Measurements from ENCODE around the gene RNMT.

RNMT gene

GRCh38 chr18:13696961-13697360 is 29.5 kb upstream of the RNMT start:
- Histone ChIP-seq H3K27ac (ENCODE audit: low read length, poor library complexity, severe bottlenecking) (no peak overlapping the region), H3K36me3 (ENCODE audit: control insufficient read depth in 1 of 2, insufficient read depth in 2 of 2, low read depth in 1 of 2, low read length in 2 of 2) (no peaks in the 10 kb centered on the region), H3K27me3 (ENCODE audit: control insufficient read depth in 1 of 2, insufficient read depth in 1 of 2, low read length in 2 of 2) (no peaks in the 10 kb centered on the region), H3K23ac (ENCODE audit: low read length in 2 of 2) (no peak overlapping the region), H3K4ac (ENCODE audit: low read depth in 1 of 2, low read length in 2 of 2) (no peak overlapping the region), H4K8ac (ENCODE audit: low read length) (no peak overlapping the region), H3K4me3 (ENCODE audit: insufficient read depth in 1 of 2, low read depth in 1 of 2, low read length in 2 of 2) (no peak overlapping the region), H3K79me1 (replicated peaks; ENCODE audit: low read length, poor library complexity, severe bottlenecking) (peaks cover 20% of the 10 kb centered on the region), H2BK120ac (ENCODE audit: low read depth, low read length) (no peak overlapping the region), H2BK15ac (ENCODE audit: low read depth, poor library complexity, severe bottlenecking) (no peak overlapping the region), H2BK5ac (ENCODE audit: low read depth, low read length, poor library complexity, severe bottlenecking) (no peak overlapping the region), H3K9ac (ENCODE audit: low read length) (no peak overlapping the region), H3K4me1 (ENCODE audit: control insufficient read depth, insufficient read depth, low read depth, low read length) (no peaks in the 10 kb centered on the region), H2BK12ac (ENCODE audit: low read length in 2 of 2) (no peak overlapping the region), H2AK5ac (ENCODE audit: low read length, severe bottlenecking) (no peak overlapping the region), H3K9me3 (ENCODE audit: control insufficient read depth, low read length) (no peaks in the 10 kb centered on the region), H4K91ac (ENCODE audit: low read length) (no peak overlapping the region), H2AFZ (ENCODE audit: low read depth, low read length) (no peak overlapping the region), H3K14ac (ENCODE audit: low read length in 2 of 2) (no peak overlapping the region), H3K18ac (ENCODE audit: low read depth in 1 of 2, low read length in 2 of 2) (no peak overlapping the region), H3K4me2 (ENCODE audit: low read length, poor library complexity, severe bottlenecking) (no peak overlapping the region)
- WGBS, result 95% methylated on average over 3 of the region's 3 CpGs
- peak; percentile 6 for DNase-seq

DNA sequence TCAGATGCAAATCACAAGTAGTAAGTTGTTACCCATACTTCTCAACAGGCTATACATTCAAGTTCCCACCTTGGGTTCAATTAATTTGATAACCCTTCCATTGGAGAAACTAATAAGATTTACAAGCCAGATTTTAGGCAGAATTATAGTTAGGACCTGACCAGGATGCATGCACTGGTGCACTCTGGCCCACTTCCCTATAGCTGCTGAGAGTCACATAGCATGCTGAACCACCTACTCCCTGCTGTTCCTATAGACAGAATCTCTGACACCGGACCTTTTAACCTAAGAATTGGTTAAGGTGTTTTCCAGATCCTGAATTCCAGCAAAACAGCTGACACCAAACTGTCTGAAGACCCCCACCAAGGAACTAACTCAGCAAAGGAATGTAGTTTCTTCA is 26.3 kb upstream of the RNMT start:
- Histone ChIP-seq H3K4me1 (ENCODE audit: control insufficient read depth, insufficient read depth, low read depth, low read length) (no peaks in the 10 kb centered on the region), H3K79me1 (replicated peaks; ENCODE audit: low read length, poor library complexity, severe bottlenecking) (peaks cover 32% of the 10 kb centered on the region)
- 94% methylated on average over 1 of the region's 1 CpG for WGBS

DNA sequence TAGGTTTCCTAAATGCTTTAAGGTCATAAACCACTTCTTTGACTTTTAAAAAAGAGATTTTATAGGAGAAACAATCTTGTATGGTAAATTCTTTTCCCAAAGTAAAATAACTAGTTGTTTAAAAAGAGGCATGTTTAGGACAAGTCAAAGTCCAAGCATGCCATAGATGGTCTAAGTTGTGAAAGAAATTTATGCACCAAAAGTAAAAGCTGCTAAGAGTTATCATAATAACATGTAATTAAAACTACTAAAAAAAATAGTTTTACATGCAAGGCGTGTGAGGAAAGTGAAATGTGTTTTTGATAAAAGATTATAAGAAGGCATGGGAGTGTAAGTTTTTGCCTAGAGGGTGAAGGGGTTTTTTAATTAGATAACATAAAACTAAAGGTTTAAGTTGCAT is 22.6 kb upstream of the RNMT start:
- Histone ChIP-seq H2AK5ac (ENCODE audit: low read length, severe bottlenecking) (no peak overlapping the region), H2AFZ (ENCODE audit: low read depth, low read length) (no peak overlapping the region), H2BK120ac (ENCODE audit: low read depth, low read length) (no peak overlapping the region), H3K36me3 (ENCODE audit: control insufficient read depth in 1 of 2, insufficient read depth in 2 of 2, low read depth in 1 of 2, low read length in 2 of 2) (peaks cover 0 to 5% of the 10 kb centered on the region in 2 experiments), H4K8ac (ENCODE audit: low read length) (no peak overlapping the region), H3K4me3 (ENCODE audit: insufficient read depth in 1 of 2, low read depth in 1 of 2, low read length in 2 of 2) (no peak overlapping the region), H3K79me1 (replicated peaks; ENCODE audit: low read length, poor library complexity, severe bottlenecking) (peaks cover 41% of the 10 kb centered on the region), H3K27me3 (ENCODE audit: control insufficient read depth in 1 of 2, insufficient read depth in 1 of 2, low read length in 2 of 2) (no peaks in the 10 kb centered on the region), H3K4me2 (ENCODE audit: low read length, poor library complexity, severe bottlenecking) (no peak overlapping the region), H3K9ac (ENCODE audit: low read length) (no peak overlapping the region), H3K4ac (ENCODE audit: low read depth in 1 of 2, low read length in 2 of 2) (no peak overlapping the region), H3K23ac (ENCODE audit: low read length in 2 of 2) (no peak overlapping the region), H4K91ac (ENCODE audit: low read length) (no peak overlapping the region), H3K18ac (ENCODE audit: low read depth in 1 of 2, low read length in 2 of 2) (no peak overlapping the region), H2BK5ac (ENCODE audit: low read depth, low read length, poor library complexity, severe bottlenecking) (no peak overlapping the region), H3K14ac (ENCODE audit: low read length in 2 of 2) (no peak overlapping the region), H3K4me1 (ENCODE audit: control insufficient read depth, insufficient read depth, low read depth, low read length) (no peaks in the 10 kb centered on the region), H3K9me3 (ENCODE audit: control insufficient read depth, low read length) (peaks cover 16% of the 10 kb centered on the region), H3K27ac (ENCODE audit: low read length, poor library complexity, severe bottlenecking) (no peak overlapping the region), H2BK15ac (ENCODE audit: low read depth, poor library complexity, severe bottlenecking) (no peak overlapping the region), H2BK12ac (ENCODE audit: low read length in 2 of 2) (no peak overlapping the region)
- WGBS, result 100% methylated on average over 1 of the region's 1 CpG
- DNase-seq, result peak; percentile 13

More for the DNA sequence above, 26.3 kb upstream of the RNMT start:
- no peaks in the 10 kb centered on the region for H3K27me3 ChIP-seq (ENCODE audit: control insufficient read depth in 1 of 2, insufficient read depth in 1 of 2, low read length in 2 of 2)
- no peak overlapping the region for H2AFZ ChIP-seq (ENCODE audit: low read depth, low read length)
- no peak overlapping the region for H4K8ac ChIP-seq (ENCODE audit: low read length)
- no peak overlapping the region for H2BK5ac ChIP-seq (ENCODE audit: low read depth, low read length, poor library complexity, severe bottlenecking)
- no peak overlapping the region for H2BK15ac ChIP-seq (ENCODE audit: low read depth, poor library complexity, severe bottlenecking)
- H3K4me2 ChIP-seq (ENCODE audit: low read length, poor library complexity, severe bottlenecking), result no peak overlapping the region
- H3K9me3 ChIP-seq (ENCODE audit: control insufficient read depth, low read length), result peaks cover 15% of the 10 kb centered on the region
- no peak overlapping the region for H3K9ac ChIP-seq (ENCODE audit: low read length)
- H3K4ac ChIP-seq (ENCODE audit: low read depth in 1 of 2, low read length in 2 of 2), result no peak overlapping the region
- H2BK12ac ChIP-seq (ENCODE audit: low read length in 2 of 2), result no peak overlapping the region
- no peak overlapping the region for H4K91ac ChIP-seq (ENCODE audit: low read length)
- peaks cover 0 to 5% of the 10 kb centered on the region in 2 experiments for H3K36me3 ChIP-seq (ENCODE audit: control insufficient read depth in 1 of 2, insufficient read depth in 2 of 2, low read depth in 1 of 2, low read length in 2 of 2)
- no peak overlapping the region for H2BK120ac ChIP-seq (ENCODE audit: low read depth, low read length)
- no peak overlapping the region for H3K18ac ChIP-seq (ENCODE audit: low read depth in 1 of 2, low read length in 2 of 2)
- H3K23ac ChIP-seq (ENCODE audit: low read length in 2 of 2), result no peak overlapping the region
- no peak for DNase-seq
- H3K27ac ChIP-seq (ENCODE audit: low read length, poor library complexity, severe bottlenecking), result no peak overlapping the region
- no peak overlapping the region for H2AK5ac ChIP-seq (ENCODE audit: low read length, severe bottlenecking)
- H3K4me3 ChIP-seq (ENCODE audit: insufficient read depth in 1 of 2, low read depth in 1 of 2, low read length in 2 of 2), result no peak overlapping the region
- H3K14ac ChIP-seq (ENCODE audit: low read length in 2 of 2), result no peak overlapping the region

GRCh38 chr18:13710414-13710831 is 16.1 kb upstream of the RNMT start:
- Histone ChIP-seq H3K27ac (ENCODE audit: low read length, poor library complexity, severe bottlenecking) (no peak overlapping the region), H3K4me1 (ENCODE audit: control insufficient read depth, insufficient read depth, low read depth, low read length) (no peaks in the 10 kb centered on the region), H2AFZ (ENCODE audit: low read depth, low read length) (no peak overlapping the region), H4K91ac (ENCODE audit: low read length) (no peak overlapping the region), H3K23ac (ENCODE audit: low read length in 2 of 2) (no peak overlapping the region), H2BK12ac (ENCODE audit: low read length in 2 of 2) (no peak overlapping the region), H3K4me2 (ENCODE audit: low read length, poor library complexity, severe bottlenecking) (no peak overlapping the region), H4K8ac (ENCODE audit: low read length) (no peak overlapping the region), H3K79me1 (replicated peaks; ENCODE audit: low read length, poor library complexity, severe bottlenecking) (peaks cover 44% of the 10 kb centered on the region), H2AK5ac (ENCODE audit: low read length, severe bottlenecking) (no peak overlapping the region), H2BK15ac (ENCODE audit: low read depth, poor library complexity, severe bottlenecking) (no peak overlapping the region), H3K36me3 (ENCODE audit: control insufficient read depth in 1 of 2, insufficient read depth in 2 of 2, low read depth in 1 of 2, low read length in 2 of 2) (no peaks in the 10 kb centered on the region), H3K9me3 (ENCODE audit: control insufficient read depth, low read length) (no peaks in the 10 kb centered on the region), H3K18ac (ENCODE audit: low read depth in 1 of 2, low read length in 2 of 2) (no peak overlapping the region), H2BK120ac (ENCODE audit: low read depth, low read length) (no peak overlapping the region), H3K9ac (ENCODE audit: low read length) (no peak overlapping the region), H3K27me3 (ENCODE audit: control insufficient read depth in 1 of 2, insufficient read depth in 1 of 2, low read length in 2 of 2) (no peaks in the 10 kb centered on the region), H2BK5ac (ENCODE audit: low read depth, low read length, poor library complexity, severe bottlenecking) (no peak overlapping the region), H3K4me3 (ENCODE audit: insufficient read depth in 1 of 2, low read depth in 1 of 2, low read length in 2 of 2) (no peak overlapping the region), H3K14ac (ENCODE audit: low read length in 2 of 2) (no peak overlapping the region), H3K4ac (ENCODE audit: low read depth in 1 of 2, low read length in 2 of 2) (no peak overlapping the region)
- DNase-seq, result peak; percentile 7
- 89% methylated on average over 5 of the region's 6 CpGs for WGBS

All from mesenchymal stem cell (in vitro differentiated cells and primary cell).